Endothelial cell of umbilical vein (primary cell): Measurements from ENCODE around the gene ANO1.

Source experiments
- CTCF ChIP-seq, 2 donors: IDR thresholded peaks; 1 replicate in 1 of 2; 2 replicates in 1 of 2; pipeline ENCODE4 v1.5.1; 2011; ENCODE audit warnings: low read length in 2 of 2, mild to moderate bottlenecking in 2 of 2, moderate library complexity in 2 of 2, control low read depth in 1 of 2, inconsistent platforms in 1 of 2, low read depth in 1 of 2; ENCODE audit not compliant: insufficient read depth in 1 of 2; ENCODE audit errors: extremely low read depth in 1 of 2
- EZH2 ChIP-seq: IDR thresholded peaks from 2 replicates; pipeline ENCODE4 v1.6.1; 2012; ENCODE audit warnings: borderline replicate concordance, low read depth, mild to moderate bottlenecking, moderate library complexity, low read length, inconsistent platforms; ENCODE audit not compliant: severe bottlenecking
- FOS ChIP-seq: IDR thresholded peaks from 2 replicates; pipeline ENCODE4 v1.6.1; 2011; ENCODE audit warnings: mild to moderate bottlenecking, low read length, moderate library complexity, borderline replicate concordance; ENCODE audit not compliant: insufficient read depth
- MAX ChIP-seq: IDR thresholded peaks from 2 replicates; pipeline ENCODE4 v1.6.1; 2011; ENCODE audit not compliant: insufficient read depth, insufficient read length
- POLR2A ChIP-seq: IDR thresholded peaks from 2 replicates; pipeline ENCODE4 v1.6.1; 2012; ENCODE audit warnings: low read depth, mild to moderate bottlenecking, control low read depth, low read length
- POLR2AphosphoS5 ChIP-seq: IDR thresholded peaks from 2 replicates; pipeline ENCODE4 v1.6.1; 2012; ENCODE audit warnings: low read depth, mild to moderate bottlenecking, control low read depth, low read length, moderate library complexity; ENCODE audit not compliant: insufficient read depth

- no peak for TF ChIP-seq CTCF (IDR thresholded peaks at IDR 0.05; ENCODE audit: extremely low read depth in 1 of 2, insufficient read depth in 1 of 2, low read depth in 1 of 2, low read length in 2 of 2)
- TF ChIP-seq POLR2AphosphoS5 = no peak
- TF ChIP-seq MAX = no peak
- no peak for TF ChIP-seq EZH2
- TF ChIP-seq POLR2A = no peak
- no peak for TF ChIP-seq FOS
Observed at GRCh38 chr11:70106757-70107156, 28.6 kb downstream of the ANO1 start.
